Superior temporal gyrus (tissue), 1 donor: ENCODE data around the gene LCN6.
"Not testable (repeated sequence)": the region's sequence is repeated elsewhere in the genome, so short reads cannot be mapped to it uniquely, and the experiment has no call there.

Experiments used
- DNase-seq: peaks from one replicate; pipeline ENCODE4 v3.0.0-alpha.2; 2016; ENCODE audit errors: extremely low spot score

Gene LCN6

GRCh38 chr9:136711219-136711648, 37.1 kb downstream of the LCN6 start:
- not testable (repeated sequence) for DNase-seq

GRCh38 chr9:136710543-136710942, 37.8 kb downstream of the LCN6 start:
- no peak for DNase-seq

- no peak for DNase-seq
Observed at GRCh38 chr9:136709454-136710109, 38.7 kb downstream of the LCN6 start.

- DNase-seq: no peak
Observed at GRCh38 chr9:136707849-136708517, 40.3 kb downstream of the LCN6 start.

GRCh38 chr9:136707011-136707410, 41.3 kb downstream of the LCN6 start:
- no peak for DNase-seq

GRCh38 chr9:136705564-136705963, 42.8 kb downstream of the LCN6 start:
- no peak for DNase-seq

- not testable (repeated sequence) for DNase-seq
Observed at GRCh38 chr9:136704741-136705140, 43.6 kb downstream of the LCN6 start.

GRCh38 chr9:136703276-136703860, 45.0 kb downstream of the LCN6 start:
- DNase-seq: no peak

- DNase-seq: no peak
Observed at GRCh38 chr9:136701668-136702053, 46.7 kb downstream of the LCN6 start.

- DNase-seq: no peak
Observed at GRCh38 chr9:136700959-136701667, 47.2 kb downstream of the LCN6 start.

GRCh38 chr9:136700304-136700703, 48.0 kb downstream of the LCN6 start:
- DNase-seq: no peak

- DNase-seq: no peak
Observed at GRCh38 chr9:136698635-136699246, 49.6 kb downstream of the LCN6 start.

GRCh38 chr9:136697821-136698526, 50.4 kb downstream of the LCN6 start:
- no peak for DNase-seq

GRCh38 chr9:136697146-136697820, 51.0 kb downstream of the LCN6 start:
- no peak for DNase-seq

- no peak for DNase-seq
Observed at GRCh38 chr9:136696502-136696901, 51.8 kb downstream of the LCN6 start.

GRCh38 chr9:136695955-136696354, 52.4 kb downstream of the LCN6 start:
- DNase-seq: no peak

GRCh38 chr9:136695435-136695895, 52.9 kb downstream of the LCN6 start:
- no peak for DNase-seq

GRCh38 chr9:136694872-136695247, 53.5 kb downstream of the LCN6 start:
- no peak for DNase-seq

GRCh38 chr9:136694163-136694871, 54.0 kb downstream of the LCN6 start:
- no peak for DNase-seq
